ENCODE data around the gene ZNF528. TPM values are rescaled to one million over a fixed set of nuclear protein-coding genes. Genes with fewer than 3 reads are reported as not detected.

ZNF528 gene
- total RNA-seq (10 to 100 TPM; 17.5 to 26.7 TPM), polyA plus RNA-seq (ENCODE audit: insufficient read length in 6 of 6) (10 to 100 TPM; 54.3 to 89.5 (median 70.8) TPM)
- long read RNA-seq, donor 1, full-length matches to known transcripts: 47 of 47 reads
- long read RNA-seq, donor 1, partial matches to known transcripts: 0 of 47 reads
- long read RNA-seq, donor 1, other reads (novel, unspliced or antisense): 0 of 47 reads
- long read RNA-seq, donor 2, full-length matches to known transcripts: 58 of 58 reads
- long read RNA-seq, donor 2, partial matches to known transcripts: 0 of 58 reads
- long read RNA-seq, donor 2, other reads (novel, unspliced or antisense): 0 of 58 reads
- long read RNA-seq, donor 3, full-length matches to known transcripts: 24 of 24 reads
- long read RNA-seq, donor 3, partial matches to known transcripts: 0 of 24 reads
- long read RNA-seq, donor 3, other reads (novel, unspliced or antisense): 0 of 24 reads
- long read RNA-seq, donor 4, partial matches to known transcripts: 2 of 2 reads
- long read RNA-seq, donor 4, other reads (novel, unspliced or antisense): 0 of 2 reads
- long read RNA-seq, donor 5, full-length matches to known transcripts: 37 of 37 reads
- long read RNA-seq, donor 5, partial matches to known transcripts: 0 of 37 reads
- long read RNA-seq, donor 5, other reads (novel, unspliced or antisense): 0 of 37 reads
- long read RNA-seq, donor 6, full-length matches to known transcripts: 21 of 21 reads
- long read RNA-seq, donor 6, partial matches to known transcripts: 0 of 21 reads
- long read RNA-seq, donor 6, other reads (novel, unspliced or antisense): 0 of 21 reads
- long read RNA-seq, donor 7, full-length matches to known transcripts: 20 of 20 reads
- long read RNA-seq, donor 7, partial matches to known transcripts: 0 of 20 reads
- long read RNA-seq, donor 7, other reads (novel, unspliced or antisense): 0 of 20 reads
- long read RNA-seq, donor 8, full-length matches to known transcripts: 36 of 45 reads
- long read RNA-seq, donor 8, partial matches to known transcripts: 9 of 45 reads
- long read RNA-seq, donor 8, other reads (novel, unspliced or antisense): 0 of 45 reads
- long read RNA-seq, donor 9, full-length matches to known transcripts: 2 of 2 reads
- long read RNA-seq, donor 9, partial matches to known transcripts: 0 of 2 reads
- long read RNA-seq, donor 9, other reads (novel, unspliced or antisense): 0 of 2 reads
- long read RNA-seq, donor 10, full-length matches to known transcripts: 1 of 1 reads
- long read RNA-seq, donor 10, partial matches to known transcripts: 0 of 1 reads
- long read RNA-seq, donor 10, other reads (novel, unspliced or antisense): 0 of 1 reads
- long read RNA-seq, donor 11: 0 reads
- long read RNA-seq, donor 12, full-length matches to known transcripts: 52 of 52 reads
- long read RNA-seq, donor 12, partial matches to known transcripts: 0 of 52 reads
- long read RNA-seq, donor 12, other reads (novel, unspliced or antisense): 0 of 52 reads

- Histone ChIP-seq H3K36me3 (peaks cover 0 to 59% of the 10 kb centered on the region in 2 donors), H3K27ac (peak within 1 kb of the TSS in 1 of 2 donors; percentile 69), H3K4me3 (peak within 1 kb of the TSS; percentile 55 to 60), H3K9me3 (peaks cover 3 to 74% of the 10 kb centered on the region in 2 donors), H3K4me1 (peaks cover 0 to 9% of the 10 kb centered on the region in 2 donors), H3K27me3 (no peaks in the 10 kb centered on the region)
- peak; percentile 88 to 96 (median 96) for DNase-seq
- TF ChIP-seq CTCF (IDR thresholded peaks at IDR 0.05): no peak
- peak; percentile 100 for ATAC-seq
- intact Hi-C loops (cut with DNase I): no loop called here
Measured at GRCh38 chr19:52397310-52398080, at the start of gene ZNF528. TSS of gene ZNF528 (plus strand) at chr19:52397849. CDS start at chr19:52402014, 4,165 bp downstream.

GRCh38 chr19:52351512-52351911, 46.1 kb upstream of the ZNF528 start:
- Histone ChIP-seq H3K4me3 (no peak overlapping the region), H3K27me3 (no peaks in the 10 kb centered on the region), H3K9me3 (peaks cover 0 to 92% of the 10 kb centered on the region in 2 donors), H3K36me3 (peaks cover 0 to 66% of the 10 kb centered on the region in 2 donors), H3K27ac (no peak overlapping the region), H3K4me1 (no peaks in the 10 kb centered on the region)
- DNase-seq (no peak), ATAC-seq (no peak)
- no peak for TF ChIP-seq CTCF (IDR thresholded peaks at IDR 0.05)
- intact Hi-C loops (cut with DNase I): no loop called here

- Histone ChIP-seq H3K36me3 (peaks cover 0 to 48% of the 10 kb centered on the region in 2 donors), H3K9me3 (peaks cover 4 to 89% of the 10 kb centered on the region in 2 donors), H3K27ac (no peak overlapping the region), H3K4me3 (no peak overlapping the region), H3K27me3 (no peaks in the 10 kb centered on the region), H3K4me1 (no peaks in the 10 kb centered on the region)
- no peak for DNase-seq
- TF ChIP-seq CTCF (IDR thresholded peaks at IDR 0.05): no peak
- ATAC-seq: no peak
- intact Hi-C loops (cut with DNase I): no loop called here
Measured at GRCh38 chr19:52366414-52366824, 31.2 kb upstream of the ZNF528 start.

- intact Hi-C loops (cut with DNase I): no loop called here
- Histone ChIP-seq H3K36me3 (peaks cover 2 to 52% of the 10 kb centered on the region in 2 donors), H3K27me3 (no peaks in the 10 kb centered on the region), H3K27ac (peak within 1 kb of the TSS; percentile 92 to 94), H3K4me1 (no peaks in the 10 kb centered on the region), H3K4me3 (peak within 1 kb of the TSS; percentile 56 to 58), H3K9me3 (peaks cover 0 to 89% of the 10 kb centered on the region in 2 donors)
- ATAC-seq (peak; percentile 100), DNase-seq (peak; percentile 93 to 97 (median 94))
- no peak for TF ChIP-seq CTCF (IDR thresholded peaks at IDR 0.05)
Measured at GRCh38 chr19:52369559-52370340, 27.9 kb upstream of the ZNF528 start, which contains the start of gene ZNF880. TSS of gene ZNF880 (plus strand) at chr19:52369923. CDS start at chr19:52369966, 43 bp downstream.
